Measurements from ENCODE around the gene SLC9A9.

GRCh38 chr3:143840636-143841035 is 7.6 kb downstream of the SLC9A9 start:
- TF ChIP-seq POLR2A (IDR thresholded peaks at IDR 0.05) = no peak
- no peak for TF ChIP-seq CTCF (IDR thresholded peaks at IDR 0.05)

Data from transverse colon (tissue), 3 donors.